Ecto neural progenitor cell (in vitro differentiated cells): ENCODE results near the gene NSUN6.
"Not testable (repeated sequence)": the region's sequence is repeated elsewhere in the genome, so short reads cannot be mapped to it uniquely, and the experiment has no call there.

Source experiments
- DNase-seq: peaks from one replicate; pipeline ENCODE4 v3.0.0-alpha.2; 2018; ENCODE audit warnings: low spot score

Gene NSUN6

GRCh38 chr10:18607503-18608378, 43.6 kb downstream of the NSUN6 start:
- DNase-seq, result no peak

GRCh38 chr10:18606051-18606695, 45.2 kb downstream of the NSUN6 start:
- DNase-seq, result no peak

GRCh38 chr10:18601321-18601720, 50.1 kb downstream of the NSUN6 start:
- DNase-seq, result no peak

- DNase-seq, result no peak
These were observed 52.0 kb downstream of the NSUN6 start for GRCh38 chr10:18599392-18599791.

- DNase-seq, result peak; percentile 51
These were observed 56.7 kb downstream of the NSUN6 start for GRCh38 chr10:18594574-18595156.

- DNase-seq, result not testable (repeated sequence)
These were observed 60.2 kb downstream of the NSUN6 start for GRCh38 chr10:18591141-18591540.

GRCh38 chr10:18586637-18587036, 64.8 kb downstream of the NSUN6 start:
- not testable (repeated sequence) for DNase-seq

GRCh38 chr10:18583575-18584270, 67.7 kb downstream of the NSUN6 start:
- no peak for DNase-seq

GRCh38 chr10:18582803-18583202, 68.6 kb downstream of the NSUN6 start:
- no peak for DNase-seq

- no peak for DNase-seq
These were observed 73.3 kb downstream of the NSUN6 start for GRCh38 chr10:18577823-18578685.

GRCh38 chr10:18576586-18576985, 74.8 kb downstream of the NSUN6 start:
- DNase-seq, result no peak

GRCh38 chr10:18572959-18573561, 78.3 kb downstream of the NSUN6 start:
- no peak for DNase-seq

GRCh38 chr10:18571780-18572179, 79.6 kb downstream of the NSUN6 start:
- DNase-seq, result no peak

GRCh38 chr10:18571076-18571475, 80.3 kb downstream of the NSUN6 start:
- no peak for DNase-seq

GRCh38 chr10:18570386-18570785, 81.0 kb downstream of the NSUN6 start:
- DNase-seq, result not testable (repeated sequence)

- DNase-seq, result no peak
These were observed 84.0 kb downstream of the NSUN6 start for GRCh38 chr10:18567343-18567856.

GRCh38 chr10:18566177-18566576, 85.2 kb downstream of the NSUN6 start:
- DNase-seq, result no peak

- DNase-seq, result no peak
These were observed 86.4 kb downstream of the NSUN6 start for GRCh38 chr10:18565006-18565405.

- no peak for DNase-seq
These were observed 88.2 kb downstream of the NSUN6 start for GRCh38 chr10:18563003-18563726.
